Progenitor cell of endocrine pancreas (in vitro differentiated cells): ENCODE data around the gene NT5C3B. TPM values are rescaled to one million over a fixed set of nuclear protein-coding genes. Genes with fewer than 3 reads are reported as not detected.
A peak's percentile ranks its signal among the peaks of the same experiment; 100 is the strongest.

Experiments used
- DNase-seq: peaks from one replicate; pipeline ENCODE4 v3.0.0; 2021; ENCODE audit warnings: low spot score; ENCODE audit not compliant: unreplicated experiment
- H3K27ac Mint-ChIP-seq: 2 replicates; pipeline ENCODE4 v1.8.0; 2021; ENCODE audit warnings: mild to moderate bottlenecking, moderate library complexity, mixed read lengths
- H3K27me3 Mint-ChIP-seq: 2 replicates; pipeline ENCODE4 v1.8.0; 2021; ENCODE audit warnings: mixed read lengths
- H3K36me3 Mint-ChIP-seq: 2 replicates; pipeline ENCODE4 v1.8.0; 2022; ENCODE audit warnings: mixed read lengths; ENCODE audit not compliant: insufficient read depth
- H3K4me1 Mint-ChIP-seq: 2 replicates; pipeline ENCODE4 v1.8.0; 2021; ENCODE audit warnings: low read depth, mixed read lengths
- H3K4me3 Mint-ChIP-seq: 2 replicates; pipeline ENCODE4 v1.8.0; 2021; ENCODE audit warnings: low read depth, mild to moderate bottlenecking, moderate library complexity, mixed read lengths
- H3K9me3 Mint-ChIP-seq: 2 replicates; pipeline ENCODE4 v1.8.0; 2021; ENCODE audit warnings: low read depth, mixed read lengths
- CTCF ChIP-seq: fragments of 200-600 bp; sonication (generic); IDR thresholded peaks from one replicate; pipeline ENCODE4 v1.5.0; 2021; ENCODE audit warnings: antibody characterized with exemption, mild to moderate bottlenecking; ENCODE audit not compliant: unreplicated experiment
- total RNA-seq: library from RNA; stranded (reverse); gene quantifications from 2 replicates; pipeline ENCODE4 v1.2.1, GENCODE V29; 2021

NT5C3B gene
- total RNA-seq, 1 donor from 2014 or later: 115 TPM

- Mint-ChIP-seq H3K27me3 (no peaks in the 10 kb centered on the region), H3K4me3 (no peak overlapping the region), H3K36me3 (peaks cover 2% of the 10 kb centered on the region), H3K27ac (no peak overlapping the region), H3K4me1 (peaks cover 5% of the 10 kb centered on the region), H3K9me3 (no peaks in the 10 kb centered on the region)
- no peak for TF ChIP-seq CTCF
- DNase-seq: no peak
Measured at GRCh38 chr17:41818024-41818423, 18.0 kb downstream of the NT5C3B start.

GRCh38 chr17:41816637-41817320, 19.3 kb downstream of the NT5C3B start:
- no peak overlapping the region for H3K27ac Mint-ChIP-seq
- no peak for DNase-seq
- H3K27me3 Mint-ChIP-seq: no peaks in the 10 kb centered on the region
- peaks cover 2% of the 10 kb centered on the region for H3K36me3 Mint-ChIP-seq
- H3K9me3 Mint-ChIP-seq: no peaks in the 10 kb centered on the region
- no peak overlapping the region for H3K4me3 Mint-ChIP-seq
- no peak for TF ChIP-seq CTCF
- peaks cover 9% of the 10 kb centered on the region for H3K4me1 Mint-ChIP-seq

DNA sequence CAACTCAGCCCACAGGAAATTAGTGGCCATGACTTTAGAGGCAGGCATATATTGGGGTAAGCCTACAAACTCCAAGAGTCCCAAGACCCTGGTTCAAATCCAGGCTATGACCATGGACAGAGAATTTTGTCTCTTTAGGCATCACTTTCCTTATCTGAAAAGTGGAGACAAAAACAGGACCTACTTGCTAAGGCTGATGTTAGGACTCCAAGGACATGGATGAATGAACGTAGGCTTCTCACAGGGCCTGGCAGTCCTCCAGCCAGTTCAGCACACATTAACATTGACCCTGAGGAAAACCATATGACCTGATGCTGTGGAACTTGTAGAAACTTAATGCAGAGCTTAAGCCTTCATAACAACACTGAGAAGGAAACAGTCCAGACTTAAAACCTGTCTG, 21.8 kb downstream of the NT5C3B start:
- Mint-ChIP-seq H3K27me3 (no peaks in the 10 kb centered on the region), H3K36me3 (peaks cover 5% of the 10 kb centered on the region), H3K27ac (no peak overlapping the region), H3K9me3 (no peaks in the 10 kb centered on the region), H3K4me1 (peaks cover 19% of the 10 kb centered on the region), H3K4me3 (peak overlapping the region; percentile 91)
- TF ChIP-seq CTCF: no peak
- no peak for DNase-seq

GRCh38 chr17:41813699-41814124, 22.3 kb downstream of the NT5C3B start:
- Mint-ChIP-seq H3K27ac (peak overlapping the region; percentile 86), H3K36me3 (peaks cover 5% of the 10 kb centered on the region), H3K4me3 (peak overlapping the region; percentile 91), H3K9me3 (no peaks in the 10 kb centered on the region), H3K4me1 (peaks cover 19% of the 10 kb centered on the region), H3K27me3 (no peaks in the 10 kb centered on the region)
- no peak for TF ChIP-seq CTCF
- no peak for DNase-seq

- H3K36me3 Mint-ChIP-seq: peaks cover 5% of the 10 kb centered on the region
- H3K4me3 Mint-ChIP-seq: peak overlapping the region; percentile 91
- peaks cover 19% of the 10 kb centered on the region for H3K4me1 Mint-ChIP-seq
- H3K9me3 Mint-ChIP-seq: no peaks in the 10 kb centered on the region
- no peak for TF ChIP-seq CTCF
- H3K27ac Mint-ChIP-seq: peak overlapping the region; percentile 86
- no peak for DNase-seq
- H3K27me3 Mint-ChIP-seq: no peaks in the 10 kb centered on the region
Measured at GRCh38 chr17:41813152-41813680, 22.8 kb downstream of the NT5C3B start.
